ENCODE data around the gene PTPN9.
A peak's percentile ranks its signal among the peaks of the same experiment; 100 is the strongest.
"Not testable (repeated sequence)": the region's sequence is repeated elsewhere in the genome, so short reads cannot be mapped to it uniquely, and the experiment has no call there.

PTPN9 gene

DNA sequence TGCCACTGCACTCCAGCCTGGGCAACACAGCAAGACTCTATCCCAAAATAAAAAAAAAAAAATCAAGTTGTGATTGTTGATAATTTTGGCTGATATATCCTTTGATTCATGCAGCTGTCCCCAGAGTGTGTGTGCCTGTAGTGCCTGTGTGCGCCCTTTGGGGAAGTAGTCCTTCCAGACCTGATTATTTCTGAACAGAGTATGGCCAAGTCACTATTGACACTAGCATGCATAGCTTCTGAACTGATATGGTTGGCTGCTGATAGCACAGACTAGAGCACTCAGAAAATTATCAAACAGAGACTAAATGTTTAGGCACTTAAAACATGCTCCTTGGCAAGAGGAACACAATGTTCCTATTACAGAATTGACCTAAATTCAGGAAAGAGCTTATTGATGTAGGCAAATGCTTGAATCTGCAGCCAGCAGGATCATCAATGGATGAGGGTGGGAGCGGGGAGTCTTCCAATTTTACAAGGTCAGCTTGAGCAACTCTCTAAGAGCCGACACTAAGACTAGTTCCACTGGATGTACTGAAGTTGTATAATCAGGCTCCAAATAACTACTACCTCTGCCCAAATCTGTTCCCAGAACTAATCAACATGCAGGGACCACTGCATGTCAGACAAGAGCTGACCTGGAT, 17.7 kb upstream of the PTPN9 start:
- no peak for TF ChIP-seq POLR2A (IDR thresholded peaks at IDR 0.05; ENCODE audit: low read depth, low read length)
- no peak for FAIRE-seq
- no peak for DNase-seq (ENCODE audit: insufficient read length, low spot score)

DNA sequence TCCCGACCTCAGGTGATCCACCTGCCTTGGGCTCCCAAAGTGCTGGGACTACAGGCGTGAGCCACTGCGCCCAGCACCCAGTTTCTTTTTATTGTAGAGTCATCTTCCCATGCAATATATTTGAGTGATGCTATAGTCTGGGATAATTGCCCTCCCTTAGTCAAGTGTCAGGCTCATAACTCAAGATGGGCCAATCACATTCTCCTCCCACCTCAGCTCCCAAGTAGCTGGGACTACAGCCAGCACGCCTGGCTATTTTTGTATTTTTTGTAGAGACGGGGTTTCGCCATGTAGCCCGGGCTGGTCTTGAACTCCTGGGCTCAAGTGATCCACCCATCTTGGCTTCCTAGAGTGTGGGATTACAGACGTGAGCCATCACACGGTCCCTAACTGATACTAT, 15.2 kb upstream of the PTPN9 start:
- FAIRE-seq (no peak), DNase-seq (ENCODE audit: insufficient read length, low spot score) (no peak)
- TF ChIP-seq POLR2A (IDR thresholded peaks at IDR 0.05; ENCODE audit: low read depth, low read length): no peak

DNA sequence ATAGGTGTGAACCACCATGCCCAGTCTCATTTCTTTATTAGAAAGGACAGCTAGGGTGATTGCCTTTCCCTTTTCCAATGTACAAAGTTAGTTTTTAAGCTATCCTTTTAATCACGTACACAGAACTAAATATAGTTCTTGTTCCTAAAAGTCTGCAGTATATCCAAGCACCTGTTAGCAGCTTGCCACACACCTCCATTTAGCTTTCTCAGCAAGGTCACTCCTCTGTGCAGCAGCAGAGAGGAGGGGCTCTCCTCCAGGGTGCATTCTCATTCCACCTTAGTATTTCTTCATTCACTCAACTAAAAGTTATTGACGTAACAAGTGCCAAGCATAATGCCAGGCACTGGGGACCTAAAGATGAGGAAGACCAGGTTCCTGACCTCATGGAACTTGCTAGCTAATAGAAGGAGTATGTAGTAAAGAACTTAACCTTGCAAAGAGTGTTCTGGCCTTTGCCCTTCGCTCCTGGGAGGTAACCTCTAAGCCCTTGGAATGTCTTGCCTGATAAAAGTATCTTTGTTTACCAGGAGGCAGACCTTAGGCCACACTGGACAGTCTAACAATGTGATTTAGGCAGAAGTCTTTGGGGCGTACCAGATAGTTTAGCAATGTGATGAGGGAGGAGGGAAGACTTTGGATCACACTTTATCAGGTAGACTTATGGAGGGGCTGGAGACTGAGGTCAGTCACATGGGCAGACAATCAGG, 12.7 kb upstream of the PTPN9 start:
- no peak for TF ChIP-seq POLR2A (IDR thresholded peaks at IDR 0.05; ENCODE audit: low read depth, low read length)
- DNase-seq (ENCODE audit: insufficient read length, low spot score) (no peak), FAIRE-seq (no peak)

DNA sequence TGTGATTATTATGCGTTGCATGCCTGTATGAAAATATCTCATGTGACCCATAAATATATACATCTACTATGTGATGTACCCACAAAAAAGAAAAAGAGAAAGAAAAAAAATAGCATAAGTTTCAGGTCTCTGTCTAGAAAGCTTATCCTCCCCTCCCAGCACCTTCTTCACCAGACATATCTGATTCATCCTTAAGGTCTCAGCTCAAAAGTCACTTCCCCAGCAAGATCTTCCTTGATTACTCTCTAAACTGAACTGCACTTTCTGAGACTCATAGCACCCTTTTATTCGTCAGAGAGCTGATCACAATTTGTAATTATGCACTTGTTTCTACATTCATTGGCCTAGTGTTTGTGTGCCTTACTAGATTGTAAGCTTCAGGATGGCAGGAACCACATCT, 11.1 kb upstream of the PTPN9 start:
- no peak for DNase-seq (ENCODE audit: insufficient read length, low spot score)
- no peak for TF ChIP-seq POLR2A (IDR thresholded peaks at IDR 0.05; ENCODE audit: low read depth, low read length)
- FAIRE-seq: no peak

DNA sequence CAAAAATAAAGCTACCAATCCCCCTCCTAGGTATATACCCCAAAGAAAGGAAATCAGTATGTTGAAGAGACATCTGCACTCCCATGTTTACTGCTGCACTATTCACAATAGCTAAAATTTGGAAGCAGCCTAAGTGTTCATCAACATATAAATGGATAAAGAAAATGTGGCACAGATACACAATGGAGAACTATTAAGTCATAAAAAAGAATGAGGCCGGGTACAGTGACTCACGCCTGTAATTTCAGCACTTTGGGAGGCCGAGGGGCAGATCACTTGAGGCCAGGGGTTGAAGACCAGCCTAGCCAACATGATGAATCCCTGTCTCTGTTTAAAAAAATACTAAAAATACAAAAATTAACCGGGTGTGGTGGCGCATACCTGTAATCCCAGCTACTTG, 10.0 kb upstream of the PTPN9 start:
- DNase-seq (ENCODE audit: insufficient read length, low spot score) (no peak), FAIRE-seq (no peak)
- TF ChIP-seq POLR2A (IDR thresholded peaks at IDR 0.05; ENCODE audit: low read depth, low read length): no peak

DNA sequence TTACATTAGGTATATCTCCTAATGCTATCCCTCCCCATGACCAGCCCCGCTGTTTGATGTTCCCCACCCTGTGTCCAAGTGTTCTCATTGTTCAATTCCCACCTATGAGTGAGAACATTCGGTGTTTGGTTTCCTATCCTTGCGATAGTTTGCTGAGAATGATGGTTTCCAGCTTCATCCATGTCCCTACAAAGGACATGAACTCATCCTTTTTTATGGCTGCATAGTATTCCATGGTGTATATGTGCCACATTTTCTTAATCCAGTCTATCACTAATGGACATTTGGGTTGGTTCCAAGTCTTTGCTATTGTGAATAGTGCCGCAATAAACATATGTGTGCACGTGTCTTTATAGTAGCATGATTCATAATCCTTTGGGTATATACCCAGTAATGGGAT, 7.3 kb upstream of the PTPN9 start:
- not testable (repeated sequence) for DNase-seq (ENCODE audit: insufficient read length, low spot score); FAIRE-seq

DNA sequence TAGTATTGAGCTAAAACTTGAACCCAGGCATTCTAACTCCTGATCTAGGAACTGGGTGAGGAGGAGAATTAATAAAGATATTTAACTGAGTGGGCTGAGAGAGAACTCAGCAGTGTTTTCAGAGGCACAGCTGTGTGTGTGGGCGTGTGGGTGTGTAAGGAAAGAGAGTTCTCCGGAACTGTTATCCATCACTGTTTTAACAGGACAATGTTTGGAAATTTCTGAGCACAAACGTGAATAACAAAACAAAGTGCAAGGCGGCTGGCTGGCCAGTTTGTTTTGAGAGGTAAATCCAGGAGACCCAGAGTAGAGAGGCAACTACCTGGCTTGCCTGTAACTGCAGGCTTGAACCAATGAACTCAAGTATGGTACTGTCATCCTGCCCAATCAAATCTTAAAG, 5.0 kb upstream of the PTPN9 start:
- DNase-seq (ENCODE audit: insufficient read length, low spot score) (no peak), FAIRE-seq (no peak)
- TF ChIP-seq POLR2A (IDR thresholded peaks at IDR 0.05; ENCODE audit: low read depth, low read length): no peak

DNA sequence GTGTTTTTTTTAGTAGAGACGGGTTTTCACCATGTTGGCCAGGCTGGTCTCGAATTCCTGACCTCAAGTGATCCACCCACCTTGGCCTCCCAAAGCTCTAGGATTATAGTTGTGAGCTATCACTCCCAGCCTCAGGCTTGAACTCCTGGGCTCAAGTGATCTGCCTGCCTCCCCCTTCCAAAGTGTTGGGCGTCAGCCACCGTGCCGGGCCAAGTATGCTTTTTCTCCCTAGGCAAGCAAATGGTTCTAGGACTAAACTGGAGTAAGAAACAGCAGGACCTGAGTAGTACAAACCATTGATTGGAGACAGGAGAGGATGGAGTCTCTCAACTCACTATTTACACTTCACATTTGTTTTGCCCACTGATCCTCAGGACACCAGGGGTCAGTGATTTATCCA, 4.6 kb upstream of the PTPN9 start:
- DNase-seq (ENCODE audit: insufficient read length, low spot score): no peak
- TF ChIP-seq POLR2A (IDR thresholded peaks at IDR 0.05; ENCODE audit: low read depth, low read length): no peak
- FAIRE-seq: no peak

DNA sequence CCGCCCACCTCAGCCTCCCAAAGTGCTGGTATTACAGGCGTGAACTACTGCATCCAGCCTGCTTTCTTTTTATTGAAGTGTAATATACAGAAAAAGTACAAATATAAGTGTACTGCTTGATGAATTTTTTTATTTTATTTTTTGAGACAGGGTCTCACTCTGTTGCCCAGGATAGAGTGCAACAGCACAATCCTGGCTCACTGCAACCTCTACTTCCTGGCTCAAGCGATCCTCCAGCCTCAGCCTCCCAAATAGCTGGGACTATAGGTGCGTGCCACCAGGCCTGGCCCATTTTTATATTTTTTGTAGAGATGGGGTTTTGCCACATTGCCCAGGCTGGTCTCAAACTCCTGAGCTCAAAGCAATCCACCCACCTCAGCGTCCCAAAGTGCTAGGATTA, 3.8 kb upstream of the PTPN9 start:
- not testable (repeated sequence) for DNase-seq (ENCODE audit: insufficient read length, low spot score); FAIRE-seq

DNA sequence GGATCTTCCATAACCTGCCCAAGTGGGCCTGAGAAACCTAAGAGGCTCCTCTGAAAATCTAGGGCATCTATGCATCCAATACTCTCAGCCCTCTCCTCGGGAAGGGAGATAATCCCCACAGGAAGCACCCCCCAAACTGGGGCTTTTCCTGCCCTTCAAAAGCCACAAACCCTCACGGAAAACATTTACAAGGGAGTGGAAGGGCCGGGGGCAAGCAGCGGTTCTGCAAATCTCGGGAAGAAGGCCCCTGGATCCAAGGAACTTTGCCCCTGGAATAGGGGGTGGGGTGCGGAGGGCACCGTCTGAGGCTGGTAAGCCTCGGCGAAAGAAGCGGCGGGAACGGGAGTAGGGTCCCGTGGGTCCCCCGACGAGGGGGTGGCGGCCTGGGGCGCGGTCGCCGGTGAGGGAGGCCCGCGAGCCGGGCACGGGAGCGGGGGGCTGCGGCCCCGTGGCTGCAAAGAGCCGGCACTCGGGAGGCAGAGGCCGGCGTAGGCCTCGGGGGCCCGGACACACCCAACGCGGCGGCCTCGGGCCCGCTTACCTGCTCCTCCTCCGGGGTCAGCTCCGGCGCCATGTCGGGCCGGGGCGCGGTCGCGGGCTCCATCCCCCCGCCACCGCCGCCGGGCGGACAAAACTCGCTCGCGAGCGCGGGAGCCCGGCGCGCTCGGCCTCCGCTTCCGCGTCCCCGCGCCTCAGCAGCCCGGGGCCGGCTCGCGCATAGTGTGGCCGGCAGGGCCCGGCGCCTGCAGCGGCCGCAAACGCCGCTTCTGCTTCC, 755 bp downstream of the PTPN9 start:
- peak; percentile 35; the same call in 1 of the 2 replicates for TF ChIP-seq POLR2A (IDR thresholded peaks at IDR 0.05; ENCODE audit: low read depth, low read length)
- FAIRE-seq (no peak), DNase-seq (ENCODE audit: insufficient read length, low spot score) (peak; percentile 14)

DNA sequence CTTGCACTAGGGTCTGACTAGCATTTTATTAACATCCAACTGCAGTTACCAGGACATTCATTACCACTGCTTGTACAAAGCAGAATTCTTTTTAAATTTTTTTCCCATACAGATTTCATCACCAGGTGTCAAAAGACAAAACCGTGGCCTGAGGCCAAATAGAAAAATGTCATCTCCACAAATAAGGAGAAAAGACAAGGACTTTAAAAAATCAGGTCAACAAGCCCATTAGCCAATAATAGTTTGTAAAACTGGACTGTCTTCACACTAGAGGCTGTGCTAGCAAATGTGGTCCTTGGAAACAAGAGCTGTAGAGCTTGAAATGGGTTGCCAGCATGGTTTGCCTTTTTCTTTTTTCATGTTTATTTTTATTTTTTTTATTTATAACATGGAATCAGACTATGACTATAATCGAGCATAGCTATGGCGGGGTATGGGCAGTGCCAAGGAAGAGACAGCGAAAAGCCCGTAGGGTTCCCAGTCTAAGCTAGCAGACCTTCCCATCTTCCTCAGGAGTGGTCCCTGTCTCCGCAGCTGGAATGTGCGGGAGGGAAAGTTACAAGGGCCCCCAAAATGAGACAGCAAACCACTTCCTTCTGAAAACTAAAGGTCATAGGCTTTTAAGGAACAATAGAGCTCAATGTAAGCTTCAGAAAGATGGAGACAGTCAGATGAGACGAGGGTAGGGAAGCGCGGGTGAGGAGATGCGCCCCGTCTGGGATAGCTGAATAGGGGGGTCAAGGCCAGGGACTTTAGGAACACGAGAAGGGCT, 1.5 kb downstream of the PTPN9 start:
- TF ChIP-seq POLR2A (IDR thresholded peaks at IDR 0.05; ENCODE audit: low read depth, low read length): no peak
- FAIRE-seq (no peak), DNase-seq (ENCODE audit: insufficient read length, low spot score) (no peak)

DNA sequence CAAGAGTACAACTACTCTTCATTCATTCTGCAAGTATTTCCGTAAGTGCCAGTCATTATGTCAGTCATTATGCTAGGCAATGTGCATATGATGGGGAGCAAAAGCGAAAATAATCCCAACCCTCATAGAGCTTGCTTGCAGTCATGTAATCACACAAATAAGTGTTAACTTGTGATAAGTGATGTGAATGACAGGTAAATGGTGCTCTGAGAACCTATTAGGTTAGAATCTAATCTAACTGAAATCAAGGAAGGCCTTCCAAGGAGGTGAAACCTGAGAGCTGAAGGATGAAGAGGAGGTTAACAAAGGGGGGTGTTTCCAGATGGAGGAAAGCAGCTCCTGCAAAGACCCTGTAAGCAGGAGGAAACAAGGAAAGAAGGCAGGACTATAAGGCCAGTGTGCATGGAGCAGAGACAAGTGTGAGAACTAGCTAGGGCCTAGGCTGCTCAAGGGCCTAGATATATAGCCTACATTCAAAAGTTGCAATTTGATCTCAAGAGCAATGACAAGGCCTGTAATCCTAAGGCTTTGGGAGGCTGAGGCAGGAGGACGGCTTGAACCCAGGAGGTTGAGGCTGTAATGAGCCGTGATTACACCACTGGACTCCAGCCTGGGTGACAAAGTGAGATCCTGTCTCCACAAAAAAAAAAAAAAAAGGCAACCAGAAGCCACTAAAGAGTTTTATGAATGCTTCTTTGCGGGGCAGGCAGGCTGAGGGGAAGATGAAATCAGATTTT, 5.3 kb downstream of the PTPN9 start:
- FAIRE-seq: no peak
- TF ChIP-seq POLR2A (IDR thresholded peaks at IDR 0.05; ENCODE audit: low read depth, low read length): no peak

DNA sequence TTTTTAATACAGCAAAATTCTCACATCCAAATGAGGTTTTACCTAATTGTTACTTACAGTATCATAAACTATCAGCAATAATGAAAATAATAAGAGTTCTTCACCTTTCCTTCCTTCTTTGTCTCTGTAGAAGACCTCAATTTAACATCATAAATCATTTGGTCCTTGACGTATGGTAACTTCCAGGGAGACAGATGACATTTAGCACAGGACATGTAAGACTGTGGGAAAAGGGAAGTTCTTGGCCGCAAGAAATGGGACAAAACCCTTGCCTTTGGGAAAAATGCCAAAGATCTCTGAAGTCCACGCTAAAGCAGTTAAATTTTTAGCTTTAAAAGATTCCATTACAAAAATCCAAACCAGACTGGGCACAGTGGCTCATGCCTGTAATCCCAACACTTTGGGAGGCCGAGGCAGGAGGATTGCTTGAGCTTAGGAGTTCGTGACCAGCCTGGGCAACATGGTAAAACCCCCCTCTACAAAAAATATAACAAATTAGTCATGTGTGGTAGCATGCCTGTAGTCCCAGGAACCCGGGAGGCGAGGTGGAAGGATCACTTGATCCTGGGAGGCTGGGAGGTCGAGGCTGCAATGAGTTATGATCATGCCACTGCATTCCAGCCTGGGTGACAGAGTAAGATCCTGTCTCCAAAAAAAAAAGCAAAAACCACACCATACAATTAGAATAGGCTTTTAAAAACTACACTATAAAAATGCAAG, 8.8 kb downstream of the PTPN9 start:
- DNase-seq (ENCODE audit: insufficient read length, low spot score): no peak
- FAIRE-seq: no peak
- no peak for TF ChIP-seq POLR2A (IDR thresholded peaks at IDR 0.05; ENCODE audit: low read depth, low read length)

More for the DNA sequence above, 5.3 kb downstream of the PTPN9 start:
- no peak for DNase-seq (ENCODE audit: insufficient read length, low spot score)
